Cardiac fibroblast (primary cell): ENCODE data around the gene PRAMEF5.
"Not testable (repeated sequence)": the region's sequence is repeated elsewhere in the genome, so short reads cannot be mapped to it uniquely, and the experiment has no call there.

ENCODE experiments used
- DNase-seq, 2 donors: peaks; one replicate each; pipeline versions ENCODE4 v3.0.0 to v3.0.0-alpha.2; 2010; ENCODE audit warnings: low read depth in 2 of 2
- H3K4me3 ChIP-seq, 2 donors: replicated peaks in 1 of 2; 1 replicate in 1 of 2; 2 replicates in 1 of 2; pipeline ENCODE4 v1.5.1; 2011; ENCODE audit warnings: low read depth in 2 of 2, low read length in 2 of 2, mild to moderate bottlenecking in 2 of 2, moderate library complexity in 1 of 2
- CTCF ChIP-seq: IDR thresholded peaks from one replicate; pipeline ENCODE4 v1.5.1; 2011; ENCODE audit warnings: low read depth, mild to moderate bottlenecking, low read length, inconsistent platforms

The PRAMEF5 gene

GRCh38 chr1:13253898-13254297 lies at the start of gene PRAMEF5:
TSS of gene PRAMEF5 (plus strand) at chr1:13254198. CDS start at chr1:13259269, 5,071 bp downstream.
- DNase-seq, H3K4me3 ChIP-seq: not testable (repeated sequence)

DNA sequence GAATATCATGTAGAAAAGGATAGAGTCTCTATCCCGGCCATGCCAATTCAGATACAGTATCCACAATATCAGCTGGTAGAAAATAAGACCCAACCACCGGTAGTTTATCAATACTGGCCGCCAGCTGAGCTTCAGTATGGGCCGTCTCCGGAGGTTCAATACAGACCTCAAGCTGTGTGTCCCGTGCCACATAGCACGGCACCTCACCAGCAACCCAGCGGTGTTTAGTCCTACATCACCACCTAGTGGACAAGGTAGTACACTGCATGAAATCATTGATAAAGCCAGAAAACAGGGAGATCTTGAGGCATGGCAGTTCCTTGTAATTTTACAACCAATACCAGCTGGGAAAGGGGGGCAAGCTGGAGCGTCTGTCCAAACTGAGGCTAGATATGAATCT lies 45.3 kb upstream of the PRAMEF5 start:
- DNase-seq, H3K4me3 ChIP-seq: not testable (repeated sequence)

DNA sequence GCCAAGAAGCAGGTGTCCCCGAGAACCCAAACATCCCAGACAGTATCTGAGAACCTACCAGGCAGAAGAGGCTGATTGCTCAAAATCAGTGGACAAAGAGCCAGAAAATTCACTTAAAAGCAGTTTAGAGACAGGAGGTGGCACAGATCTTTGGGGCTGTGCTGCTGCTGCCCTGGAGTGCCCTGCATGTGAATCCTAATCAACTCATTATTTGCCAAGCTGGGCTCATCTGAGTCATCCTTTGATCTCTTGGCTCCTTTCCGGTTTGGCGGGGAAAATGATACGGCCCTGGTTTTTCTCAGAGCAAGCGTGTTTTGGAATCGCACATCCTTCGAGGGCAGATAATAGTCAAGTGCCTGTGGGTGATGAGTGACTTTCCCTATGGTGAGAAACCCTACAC lies 37.4 kb upstream of the PRAMEF5 start:
- not testable (repeated sequence) for DNase-seq, H3K4me3 ChIP-seq

- DNase-seq, H3K4me3 ChIP-seq: not testable (repeated sequence)
These were observed 34.8 kb upstream of the PRAMEF5 start for GRCh38 chr1:13219203-13219602.

DNA sequence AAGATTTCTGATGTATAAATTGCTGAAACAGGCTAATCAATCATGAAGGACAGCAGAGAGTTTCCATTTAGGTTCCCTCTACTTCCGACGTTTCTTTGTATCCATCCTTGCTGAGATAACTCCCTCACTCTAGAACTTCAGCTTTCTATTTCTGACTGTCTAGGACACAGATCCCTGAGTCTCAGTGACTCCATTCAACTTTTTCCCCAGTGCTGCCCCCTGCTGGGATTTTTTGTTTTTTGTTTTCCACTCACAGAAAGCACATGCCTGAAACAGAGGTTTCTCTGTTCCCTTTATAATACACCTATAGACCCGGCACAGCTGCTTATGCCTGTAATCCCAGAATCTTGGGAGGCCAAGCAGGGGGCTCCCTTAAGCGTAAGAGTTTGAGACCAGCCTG lies 31.2 kb upstream of the PRAMEF5 start:
- DNase-seq, H3K4me3 ChIP-seq: not testable (repeated sequence)

GRCh38 chr1:13224480-13225060 lies 29.4 kb upstream of the PRAMEF5 start:
- TF ChIP-seq CTCF, result no peak
- H3K4me3 ChIP-seq, result no peak overlapping the region
- no peak for DNase-seq

DNA sequence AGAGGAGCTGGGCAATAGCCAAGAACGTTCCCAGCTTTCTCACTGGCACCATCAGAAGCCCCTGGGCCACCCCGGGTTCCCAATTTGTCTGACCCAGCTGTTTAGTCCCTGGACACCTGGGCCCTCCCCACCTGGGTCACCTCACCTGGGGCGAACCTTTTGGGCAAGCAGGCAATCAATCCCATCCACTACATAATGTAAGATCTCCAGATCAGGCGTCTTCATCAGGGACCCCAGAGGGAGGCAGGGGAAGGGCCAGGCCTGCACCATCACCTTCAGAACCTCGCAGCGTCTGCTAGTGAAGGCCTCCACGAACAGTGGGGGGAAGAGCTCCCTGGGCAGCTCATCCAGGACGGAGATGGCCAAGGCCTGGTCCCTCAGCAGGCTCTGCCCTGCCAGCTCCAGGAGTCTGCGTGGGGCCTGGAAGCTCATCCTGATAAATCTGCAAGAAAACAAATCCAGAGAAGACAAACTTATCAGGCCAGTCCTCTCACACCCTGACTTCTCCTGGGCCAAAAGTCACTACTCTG lies 28.3 kb upstream of the PRAMEF5 start, which contains the start of gene PRAMEF18:
Gene PRAMEF18, minus strand, starts transcription at position 480 of the 530 bp plus-strand sequence. Its CDS starts 48 bp downstream, at position 432.
- not testable (repeated sequence) for H3K4me3 ChIP-seq

GRCh38 chr1:13227271-13228055 lies 26.5 kb upstream of the PRAMEF5 start:
- DNase-seq, H3K4me3 ChIP-seq: not testable (repeated sequence)

More for the DNA sequence above, 28.3 kb upstream of the PRAMEF5 start, which contains the start of gene PRAMEF18:
- not testable (repeated sequence) for DNase-seq

- no peak for TF ChIP-seq CTCF
- no peak for DNase-seq
These were observed 25.6 kb upstream of the PRAMEF5 start for GRCh38 chr1:13228343-13228781.

GRCh38 chr1:13230096-13230495 lies 23.9 kb upstream of the PRAMEF5 start:
- not testable (repeated sequence) for DNase-seq, H3K4me3 ChIP-seq

More at GRCh38 chr1:13228343-13228781, 25.6 kb upstream of the PRAMEF5 start:
- H3K4me3 ChIP-seq, result no peak overlapping the region

DNA sequence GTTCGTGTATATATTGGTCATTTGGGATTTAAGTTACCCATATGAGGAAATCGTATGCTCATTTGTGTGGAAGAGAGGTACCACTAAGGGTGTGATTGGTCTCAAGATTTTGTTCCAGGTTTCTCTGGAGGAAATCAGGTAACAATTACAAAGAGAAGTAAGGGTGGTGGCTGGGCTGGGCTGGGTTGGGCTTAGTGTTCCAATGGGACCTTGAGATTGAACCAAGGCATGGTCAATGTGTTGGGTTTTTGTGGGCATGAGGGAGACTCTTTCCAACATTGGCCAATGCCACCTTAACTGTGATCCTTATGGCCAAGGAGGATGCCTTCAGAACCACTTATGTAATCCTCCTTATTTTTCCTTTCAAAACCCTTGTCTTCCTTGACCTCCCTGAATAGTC lies 23.4 kb upstream of the PRAMEF5 start:
- H3K4me3 ChIP-seq, result not testable (repeated sequence)

DNA sequence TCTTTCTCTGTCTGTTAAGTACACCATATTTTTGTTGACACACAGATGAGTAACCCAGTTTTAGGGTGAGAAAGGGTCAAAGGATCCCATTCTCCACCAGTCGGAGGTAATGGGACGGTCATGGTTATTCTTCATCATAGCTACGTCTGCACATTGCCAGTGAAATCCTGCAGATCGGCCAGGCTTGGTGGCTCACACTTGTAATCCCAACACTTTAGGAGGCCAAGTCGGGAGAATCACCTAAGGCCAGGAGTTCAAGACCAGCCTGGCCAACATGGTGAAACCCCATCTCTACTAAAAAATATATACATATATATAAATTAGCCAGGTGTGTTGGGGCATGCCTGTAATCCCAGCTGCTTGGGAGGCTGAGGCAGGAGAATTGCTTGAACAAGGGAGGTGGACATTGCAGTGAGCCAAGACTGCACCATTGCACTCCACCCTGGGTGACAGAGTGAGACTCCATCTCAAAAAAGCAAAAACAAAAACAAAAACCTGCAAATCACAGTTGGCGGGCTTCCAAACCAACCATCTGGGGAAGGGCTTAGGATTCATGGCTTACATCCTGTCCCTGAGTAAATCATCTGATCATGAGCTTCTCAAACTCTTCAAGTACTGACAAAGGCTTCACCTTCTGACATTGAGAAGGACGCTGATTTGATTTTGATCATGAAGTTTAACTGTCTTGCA lies 22.8 kb upstream of the PRAMEF5 start:
- DNase-seq, H3K4me3 ChIP-seq: not testable (repeated sequence)

More for the DNA sequence above, 23.4 kb upstream of the PRAMEF5 start:
- not testable (repeated sequence) for DNase-seq

GRCh38 chr1:13232056-13232455 lies 21.9 kb upstream of the PRAMEF5 start:
- H3K4me3 ChIP-seq, DNase-seq: not testable (repeated sequence)

GRCh38 chr1:13234057-13234456 lies 19.9 kb upstream of the PRAMEF5 start:
- H3K4me3 ChIP-seq, DNase-seq: not testable (repeated sequence)

GRCh38 chr1:13237572-13237971 lies 16.4 kb upstream of the PRAMEF5 start:
- H3K4me3 ChIP-seq, DNase-seq: not testable (repeated sequence)
